ENCODE data around the gene PDE1C.
"Not testable (repeated sequence)": the region's sequence is repeated elsewhere in the genome, so short reads cannot be mapped to it uniquely, and the experiment has no call there.

The PDE1C gene

GRCh38 chr7:31850066-31850465, 220.1 kb downstream of the PDE1C start:
- ChIA-PET CTCF (no interaction called here), POLR2A (no interaction called here)
- H3K36me3 ChIP-seq (ENCODE audit: control insufficient read depth in 4 of 4, insufficient read depth in 4 of 4, low read length in 3 of 4): no peaks in the 10 kb centered on the region
- no peaks in the 10 kb centered on the region for H3K4me1 ChIP-seq (ENCODE audit: control extremely low read depth in 1 of 4, control insufficient read depth in 4 of 4, insufficient read depth in 4 of 4, low read length in 3 of 4)
- WGBS (ENCODE audit: insufficient coverage): 100% methylated on average over 2 of the region's 5 CpGs
- peaks cover 0 to 3% (median 0%) of the 10 kb centered on the region in 5 experiments for H3K9me3 ChIP-seq (ENCODE audit: control extremely low read depth in 1 of 5, control insufficient read depth in 4 of 5, insufficient read depth in 2 of 5, low read depth in 1 of 5, low read length in 4 of 5)
- H3K27ac ChIP-seq (ENCODE audit: insufficient read depth in 1 of 2, low read depth in 1 of 2, low read length in 2 of 2, poor library complexity in 1 of 2, severe bottlenecking in 2 of 2): no peak overlapping the region
- no peaks in the 10 kb centered on the region for H3K27me3 ChIP-seq (replicated peaks in 2 of 5; ENCODE audit: control insufficient read depth in 4 of 5, insufficient read depth in 5 of 5, low read length in 4 of 5)
- no peak for DNase-seq
- no peak overlapping the region for H3K4me3 ChIP-seq (ENCODE audit: control insufficient read depth in 1 of 7, extremely low read depth in 1 of 7, insufficient read depth in 4 of 7, low read depth in 2 of 7, low read length in 6 of 7)

- peaks cover 0 to 3% (median 0%) of the 10 kb centered on the region in 5 experiments for H3K9me3 ChIP-seq (ENCODE audit: control extremely low read depth in 1 of 5, control insufficient read depth in 4 of 5, insufficient read depth in 2 of 5, low read depth in 1 of 5, low read length in 4 of 5)
- no CpG with 5 or more reads among the region's 4 CpGs for WGBS (ENCODE audit: insufficient coverage)
- H3K27ac ChIP-seq (ENCODE audit: insufficient read depth in 1 of 2, low read depth in 1 of 2, low read length in 2 of 2, poor library complexity in 1 of 2, severe bottlenecking in 2 of 2): no peak overlapping the region
- ChIA-PET POLR2A (no interaction called here), CTCF (no interaction called here)
- no peaks in the 10 kb centered on the region for H3K36me3 ChIP-seq (ENCODE audit: control insufficient read depth in 4 of 4, insufficient read depth in 4 of 4, low read length in 3 of 4)
- H3K4me3 ChIP-seq (ENCODE audit: control insufficient read depth in 1 of 7, extremely low read depth in 1 of 7, insufficient read depth in 4 of 7, low read depth in 2 of 7, low read length in 6 of 7): no peak overlapping the region
- H3K4me1 ChIP-seq (ENCODE audit: control extremely low read depth in 1 of 4, control insufficient read depth in 4 of 4, insufficient read depth in 4 of 4, low read length in 3 of 4): no peaks in the 10 kb centered on the region
- H3K27me3 ChIP-seq (replicated peaks in 2 of 5; ENCODE audit: control insufficient read depth in 4 of 5, insufficient read depth in 5 of 5, low read length in 4 of 5): no peaks in the 10 kb centered on the region
- no peak for DNase-seq
These were observed 234.7 kb downstream of the PDE1C start for GRCh38 chr7:31835471-31835870.

- H3K36me3 ChIP-seq (ENCODE audit: control insufficient read depth in 4 of 4, insufficient read depth in 4 of 4, low read length in 3 of 4); DNase-seq; H3K9me3 ChIP-seq (ENCODE audit: control extremely low read depth in 1 of 5, control insufficient read depth in 4 of 5, insufficient read depth in 2 of 5, low read depth in 1 of 5, low read length in 4 of 5); H3K4me3 ChIP-seq (ENCODE audit: control insufficient read depth in 1 of 7, extremely low read depth in 1 of 7, insufficient read depth in 4 of 7, low read depth in 2 of 7, low read length in 6 of 7); H3K27me3 ChIP-seq (replicated peaks in 2 of 5; ENCODE audit: control insufficient read depth in 4 of 5, insufficient read depth in 5 of 5, low read length in 4 of 5); CTCF ChIA-PET; H3K27ac ChIP-seq (ENCODE audit: insufficient read depth in 1 of 2, low read depth in 1 of 2, low read length in 2 of 2, poor library complexity in 1 of 2, severe bottlenecking in 2 of 2); H3K4me1 ChIP-seq (ENCODE audit: control extremely low read depth in 1 of 4, control insufficient read depth in 4 of 4, insufficient read depth in 4 of 4, low read length in 3 of 4); POLR2A ChIA-PET: not testable (repeated sequence)
- WGBS (ENCODE audit: insufficient coverage): 87% methylated on average over 3 of the region's 3 CpGs
These were observed 236.6 kb downstream of the PDE1C start for GRCh38 chr7:31833625-31834024.

- Histone ChIP-seq H3K36me3 (ENCODE audit: control insufficient read depth in 4 of 4, insufficient read depth in 4 of 4, low read length in 3 of 4) (no peaks in the 10 kb centered on the region), H3K4me3 (ENCODE audit: control insufficient read depth in 1 of 7, extremely low read depth in 1 of 7, insufficient read depth in 4 of 7, low read depth in 2 of 7, low read length in 6 of 7) (no peak overlapping the region), H3K9me3 (ENCODE audit: control extremely low read depth in 1 of 5, control insufficient read depth in 4 of 5, insufficient read depth in 2 of 5, low read depth in 1 of 5, low read length in 4 of 5) (no peaks in the 10 kb centered on the region), H3K27ac (ENCODE audit: insufficient read depth in 1 of 2, low read depth in 1 of 2, low read length in 2 of 2, poor library complexity in 1 of 2, severe bottlenecking in 2 of 2) (no peak overlapping the region), H3K4me1 (ENCODE audit: control extremely low read depth in 1 of 4, control insufficient read depth in 4 of 4, insufficient read depth in 4 of 4, low read length in 3 of 4) (no peaks in the 10 kb centered on the region), H3K27me3 (replicated peaks in 2 of 5; ENCODE audit: control insufficient read depth in 4 of 5, insufficient read depth in 5 of 5, low read length in 4 of 5) (no peaks in the 10 kb centered on the region)
- CTCF ChIA-PET: no interaction called here
- POLR2A ChIA-PET: no interaction called here
- DNase-seq: no peak
These were observed 241.7 kb downstream of the PDE1C start for GRCh38 chr7:31828520-31828919.

- Histone ChIP-seq H3K4me1 (ENCODE audit: control extremely low read depth in 1 of 4, control insufficient read depth in 4 of 4, insufficient read depth in 4 of 4, low read length in 3 of 4) (no peaks in the 10 kb centered on the region), H3K36me3 (ENCODE audit: control insufficient read depth in 4 of 4, insufficient read depth in 4 of 4, low read length in 3 of 4) (no peaks in the 10 kb centered on the region), H3K27ac (ENCODE audit: insufficient read depth in 1 of 2, low read depth in 1 of 2, low read length in 2 of 2, poor library complexity in 1 of 2, severe bottlenecking in 2 of 2) (no peak overlapping the region), H3K4me3 (ENCODE audit: control insufficient read depth in 1 of 7, extremely low read depth in 1 of 7, insufficient read depth in 4 of 7, low read depth in 2 of 7, low read length in 6 of 7) (no peak overlapping the region), H3K27me3 (replicated peaks in 2 of 5; ENCODE audit: control insufficient read depth in 4 of 5, insufficient read depth in 5 of 5, low read length in 4 of 5) (no peaks in the 10 kb centered on the region), H3K9me3 (ENCODE audit: control extremely low read depth in 1 of 5, control insufficient read depth in 4 of 5, insufficient read depth in 2 of 5, low read depth in 1 of 5, low read length in 4 of 5) (no peaks in the 10 kb centered on the region)
- ChIA-PET CTCF (interaction anchor here (0.6 to 1.3 kb wide), 3 partner anchors 10 to 45 kb away, joined by 3 to 4 read pairs (median 4); no protein-coding TSS in a partner anchor), POLR2A (no interaction called here)
- DNase-seq: no peak
These were observed 244.6 kb downstream of the PDE1C start for GRCh38 chr7:31825576-31825975.

GRCh38 chr7:31819031-31819430, 251.2 kb downstream of the PDE1C start:
- ChIA-PET POLR2A (no interaction called here), CTCF (no interaction called here)
- no peaks in the 10 kb centered on the region for H3K36me3 ChIP-seq (ENCODE audit: control insufficient read depth in 4 of 4, insufficient read depth in 4 of 4, low read length in 3 of 4)
- H3K27ac ChIP-seq (ENCODE audit: insufficient read depth in 1 of 2, low read depth in 1 of 2, low read length in 2 of 2, poor library complexity in 1 of 2, severe bottlenecking in 2 of 2): no peak overlapping the region
- H3K27me3 ChIP-seq (replicated peaks in 2 of 5; ENCODE audit: control insufficient read depth in 4 of 5, insufficient read depth in 5 of 5, low read length in 4 of 5): no peaks in the 10 kb centered on the region
- H3K4me3 ChIP-seq (ENCODE audit: control insufficient read depth in 1 of 7, extremely low read depth in 1 of 7, insufficient read depth in 4 of 7, low read depth in 2 of 7, low read length in 6 of 7): no peak overlapping the region
- H3K4me1 ChIP-seq (ENCODE audit: control extremely low read depth in 1 of 4, control insufficient read depth in 4 of 4, insufficient read depth in 4 of 4, low read length in 3 of 4): no peaks in the 10 kb centered on the region
- no peaks in the 10 kb centered on the region for H3K9me3 ChIP-seq (ENCODE audit: control extremely low read depth in 1 of 5, control insufficient read depth in 4 of 5, insufficient read depth in 2 of 5, low read depth in 1 of 5, low read length in 4 of 5)
- DNase-seq: no peak
- 100% methylated on average over 4 of the region's 5 CpGs for WGBS (ENCODE audit: insufficient coverage)

GRCh38 chr7:31816810-31817209, 253.4 kb downstream of the PDE1C start:
- 100% methylated on average over 3 of the region's 5 CpGs for WGBS (ENCODE audit: insufficient coverage)
- POLR2A ChIA-PET: no interaction called here

More at GRCh38 chr7:31816810-31817209, 253.4 kb downstream of the PDE1C start:
- H3K4me1 ChIP-seq (ENCODE audit: control extremely low read depth in 1 of 4, control insufficient read depth in 4 of 4, insufficient read depth in 4 of 4, low read length in 3 of 4): peaks cover 0 to 14% (median 9%) of the 10 kb centered on the region in 4 experiments
- CTCF ChIA-PET: interaction anchor here (1.5 to 2.0 kb wide), 2 partner anchors 9 to 15 kb away, joined by 3 to 4 read pairs; no protein-coding TSS in a partner anchor
- H3K4me3 ChIP-seq (ENCODE audit: control insufficient read depth in 1 of 7, extremely low read depth in 1 of 7, insufficient read depth in 4 of 7, low read depth in 2 of 7, low read length in 6 of 7): no peak overlapping the region
- no peaks in the 10 kb centered on the region for H3K27me3 ChIP-seq (replicated peaks in 2 of 5; ENCODE audit: control insufficient read depth in 4 of 5, insufficient read depth in 5 of 5, low read length in 4 of 5)
- H3K9me3 ChIP-seq (ENCODE audit: control extremely low read depth in 1 of 5, control insufficient read depth in 4 of 5, insufficient read depth in 2 of 5, low read depth in 1 of 5, low read length in 4 of 5): no peaks in the 10 kb centered on the region
- H3K36me3 ChIP-seq (ENCODE audit: control insufficient read depth in 4 of 4, insufficient read depth in 4 of 4, low read length in 3 of 4): no peaks in the 10 kb centered on the region
- DNase-seq: no peak
- H3K27ac ChIP-seq (ENCODE audit: insufficient read depth in 1 of 2, low read depth in 1 of 2, low read length in 2 of 2, poor library complexity in 1 of 2, severe bottlenecking in 2 of 2): no peak overlapping the region
